Transverse colon (tissue), 4 donors: ENCODE data around the gene MED14. TPM values are rescaled to one million over a fixed set of nuclear protein-coding genes. Genes with fewer than 3 reads are reported as not detected.

ENCODE experiments used
- DNase-seq: peaks from one replicate; pipeline ENCODE4 v3.0.0-alpha.2; 2019
- H3K27ac ChIP-seq, 4 donors: fragments of 200-600 bp; sonication (generic); 2 replicates each; pipeline ENCODE4 v1.5.1; 2016 to 2018; ENCODE audit warnings: inconsistent platforms in 4 of 4
- H3K27me3 ChIP-seq: fragments of 200-600 bp; sonication (generic); 2 replicates; pipeline ENCODE4 v1.5.1; 2017; ENCODE audit warnings: inconsistent platforms
- H3K36me3 ChIP-seq, 4 donors: fragments of 200-600 bp; sonication (generic); 2 replicates each; pipeline ENCODE4 v1.5.1; 2017 to 2019; ENCODE audit warnings: inconsistent platforms in 4 of 4
- H3K4me1 ChIP-seq, 4 donors: fragments of 200-600 bp; sonication (generic); 2 replicates each; pipeline ENCODE4 v1.5.1; 2017 to 2020; ENCODE audit warnings: inconsistent platforms in 4 of 4
- H3K4me3 ChIP-seq, 4 donors: fragments of 200-600 bp; sonication (generic); 1 replicate in 1 of 4; 2 replicates in 3 of 4; pipeline versions ENCODE4 v1.5.1 to v1.6.1; 2017 to 2019; ENCODE audit warnings: inconsistent platforms in 4 of 4
- H3K9me3 ChIP-seq, 2 donors: fragments of 200-600 bp; sonication (generic); 2 replicates each; pipeline ENCODE4 v1.5.1; 2017 to 2019; ENCODE audit warnings: inconsistent platforms in 2 of 2
- CTCF ChIP-seq, 5 experiments: fragments of 200-600 bp in 3 of 5; fragments of 450-650 bp in 2 of 5; sonication (generic) in 3 of 5; IDR thresholded peaks; 1 replicate in 2 of 5; 2 replicates in 3 of 5; pipeline ENCODE4 v1.5.1; 2016 to 2017; ENCODE audit warnings: antibody characterized with exemption in 5 of 5, inconsistent platforms in 3 of 5, mild to moderate bottlenecking in 2 of 5, moderate library complexity in 1 of 5
- EP300 ChIP-seq: sonication (generic); formaldehyde crosslinking; IDR thresholded peaks from one replicate; pipeline ENCODE4 v1.6.1; 2017; ENCODE audit warnings: antibody characterized with exemption, low read depth
- POLR2A ChIP-seq: fragments of 450-650 bp; IDR thresholded peaks from one replicate; pipeline ENCODE4 v1.6.1; 2016; ENCODE audit warnings: antibody characterized with exemption, mild to moderate bottlenecking, moderate library complexity
- POLR2AphosphoS5 ChIP-seq, 3 donors: sonication (generic); formaldehyde crosslinking; IDR thresholded peaks; one replicate each; pipeline ENCODE4 v1.6.1; 2016; ENCODE audit warnings: antibody characterized with exemption in 3 of 3
- WGBS, 2 donors: methylation state at CpG; one replicate each; pipeline ENCODE4 v1.1.5; 2018; ENCODE audit warnings: low coverage in 1 of 2; 5-methylcytosine and 5-hydroxymethylcytosine counted together
- in situ Hi-C, 4 donors: fragments of 200-750 bp; cut with MboI; loops; one replicate each; pipeline versions ENCODE4 v1.15.0 to v1.15.1; 2017; ENCODE audit warnings: low sequenced_read_pairs in 3 of 4, low pct_ligation_motif_present in 1 of 4, low pct_unique_long_range_greater_than_20kb in 1 of 4
- intact Hi-C: fragments of 100-400 bp; cut with DNase I; formaldehyde crosslinking; loops from one replicate; pipeline ENCODE4 v1.15.1; 2023; ENCODE audit warnings: low total_unique reads
- total RNA-seq, 4 donors: library from RNA; depleted of rRNA; stranded (reverse); fragments of >200 nt; gene quantifications; one replicate each; pipeline ENCODE4 v1.1.0, GENCODE V29; 2016

MED14 gene
- total RNA-seq, 4 donors from 2014 or later, result 28.8 to 81.0 (median 68.0) TPM

GRCh38 chrX:40780082-40780481 is 44.7 kb upstream of the MED14 start:
- in situ Hi-C loops, result loop anchor here in 1 of 4 donors (25.0 kb wide), 1 partner anchor 118 kb away; no protein-coding TSS in a partner anchor
- TF ChIP-seq POLR2AphosphoS5 (IDR thresholded peaks at IDR 0.05) (no peak), POLR2A (no peak), EP300 (no peak), CTCF (IDR thresholded peaks at IDR 0.05) (no peak)
- Histone ChIP-seq H3K4me3 (no peak overlapping the region), H3K27me3 (no peaks in the 10 kb centered on the region), H3K36me3 (no peaks in the 10 kb centered on the region), H3K4me1 (no peaks in the 10 kb centered on the region), H3K27ac (no peak overlapping the region), H3K9me3 (no peaks in the 10 kb centered on the region)
- intact Hi-C loops, result no loop called here
- DNase-seq, result no peak
- WGBS, 2 donors, result 90% methylated on average over 4 of the region's 6 CpGs; no CpG with 5 or more reads in 1 of the 2 donors

GRCh38 chrX:40778861-40779575 is 43.7 kb upstream of the MED14 start:
- Histone ChIP-seq H3K9me3 (no peaks in the 10 kb centered on the region), H3K27ac (no peak overlapping the region), H3K4me3 (no peak overlapping the region), H3K4me1 (no peaks in the 10 kb centered on the region), H3K27me3 (no peaks in the 10 kb centered on the region), H3K36me3 (no peaks in the 10 kb centered on the region)
- no peak for DNase-seq
- intact Hi-C loops, result no loop called here
- 62% methylated on average over 3 of the region's 4 CpGs; no CpG with 5 or more reads in 1 of the 2 donors for WGBS, 2 donors
- TF ChIP-seq POLR2AphosphoS5 (IDR thresholded peaks at IDR 0.05) (no peak), POLR2A (no peak), EP300 (no peak), CTCF (IDR thresholded peaks at IDR 0.05) (no peak)
- in situ Hi-C loops, result loop anchor here in 1 of 4 donors (25.0 kb wide), 1 partner anchor 117 kb away; no protein-coding TSS in a partner anchor

GRCh38 chrX:40773809-40774208 is 38.5 kb upstream of the MED14 start:
- 43 to 65% methylated on average over 3 of the region's 3 CpGs for WGBS, 2 donors
- no peak for DNase-seq
- Histone ChIP-seq H3K9me3 (no peaks in the 10 kb centered on the region), H3K36me3 (no peaks in the 10 kb centered on the region), H3K4me1 (no peaks in the 10 kb centered on the region), H3K27me3 (no peaks in the 10 kb centered on the region), H3K27ac (no peak overlapping the region), H3K4me3 (no peak overlapping the region)
- intact Hi-C loops (no loop called here), in situ Hi-C loops (no loop called here)
- no peak for TF ChIP-seq POLR2AphosphoS5 (IDR thresholded peaks at IDR 0.05)
- no peak for TF ChIP-seq CTCF (IDR thresholded peaks at IDR 0.05)
- TF ChIP-seq EP300, result no peak
- TF ChIP-seq POLR2A, result no peak

- TF ChIP-seq EP300 (no peak), CTCF (IDR thresholded peaks at IDR 0.05) (no peak), POLR2A (no peak), POLR2AphosphoS5 (IDR thresholded peaks at IDR 0.05) (no peak)
Observed at GRCh38 chrX:40773188-40773587, 37.8 kb upstream of the MED14 start.

More at GRCh38 chrX:40773188-40773587, 37.8 kb upstream of the MED14 start:
- no peaks in the 10 kb centered on the region for H3K4me1 ChIP-seq
- no peak for DNase-seq
- H3K9me3 ChIP-seq, result no peaks in the 10 kb centered on the region
- H3K4me3 ChIP-seq, result no peak overlapping the region
- intact Hi-C loops (no loop called here), in situ Hi-C loops (no loop called here)
- H3K36me3 ChIP-seq, result no peaks in the 10 kb centered on the region
- H3K27me3 ChIP-seq, result no peaks in the 10 kb centered on the region
- no peak overlapping the region for H3K27ac ChIP-seq
- 20 to 62% methylated on average over 1 to 7 of the region's 7 CpGs for WGBS, 2 donors
